Urinary bladder (tissue), 4 donors: ENCODE measurements around the gene IFNGR2. TPM values are rescaled to one million over a fixed set of nuclear protein-coding genes. Genes with fewer than 3 reads are reported as not detected.
A peak's percentile ranks its signal among the peaks of the same experiment; 100 is the strongest.
"Not testable (repeated sequence)": the region's sequence is repeated elsewhere in the genome, so short reads cannot be mapped to it uniquely, and the experiment has no call there.

Experiments used
- DNase-seq: peaks from one replicate; pipeline ENCODE4 v3.0.0-alpha.2; 2015; ENCODE audit errors: extremely low spot score
- H3K27ac ChIP-seq: one replicate; pipeline ENCODE4 v1.5.1; 2013; ENCODE audit warnings: low read depth, mild to moderate bottlenecking, moderate library complexity
- H3K36me3 ChIP-seq: one replicate; pipeline ENCODE4 v1.6.1; 2013; ENCODE audit warnings: mild to moderate bottlenecking, moderate library complexity; ENCODE audit not compliant: insufficient read depth
- H3K4me1 ChIP-seq: one replicate; pipeline ENCODE4 v1.6.1; 2013; ENCODE audit warnings: mild to moderate bottlenecking, moderate library complexity; ENCODE audit not compliant: insufficient read depth
- H3K4me3 ChIP-seq: one replicate; pipeline ENCODE4 v1.5.1; 2013; ENCODE audit warnings: low read depth, low read length
- WGBS: extraction: QIAGEN DNeasy Blood & Tissue Kit; methylation state at CpG from one replicate; pipeline ENCODE4 v1.1.7; 2013; 5-methylcytosine and 5-hydroxymethylcytosine counted together
- polyA plus RNA-seq: library from polyadenylated mRNA; stranded (reverse); fragments of 200-250 nt; gene quantifications from one replicate; pipeline ENCODE4 v1.2.3, GENCODE V29; 2013
- total RNA-seq: library from RNA; depleted of rRNA; stranded (reverse); fragments of >200 nt; gene quantifications from one replicate; pipeline ENCODE4 v1.2.3, GENCODE V29; 2014
- donor health status: healthy with polysubstance abuse.
- donor health status: healthy.

The IFNGR2 gene
- total and polyA plus RNA-seq, 2 donors = 64.8 to 71.9 TPM

GRCh38 chr21:33398361-33398760 lies 4.9 kb upstream of the IFNGR2 start:
- 90% methylated on average over 5 of the region's 5 CpGs for WGBS
- Histone ChIP-seq H3K27ac (no peak overlapping the region), H3K36me3 (no peaks in the 10 kb centered on the region), H3K4me3 (no peak overlapping the region), H3K4me1 (no peaks in the 10 kb centered on the region)
- no peak for DNase-seq

DNA sequence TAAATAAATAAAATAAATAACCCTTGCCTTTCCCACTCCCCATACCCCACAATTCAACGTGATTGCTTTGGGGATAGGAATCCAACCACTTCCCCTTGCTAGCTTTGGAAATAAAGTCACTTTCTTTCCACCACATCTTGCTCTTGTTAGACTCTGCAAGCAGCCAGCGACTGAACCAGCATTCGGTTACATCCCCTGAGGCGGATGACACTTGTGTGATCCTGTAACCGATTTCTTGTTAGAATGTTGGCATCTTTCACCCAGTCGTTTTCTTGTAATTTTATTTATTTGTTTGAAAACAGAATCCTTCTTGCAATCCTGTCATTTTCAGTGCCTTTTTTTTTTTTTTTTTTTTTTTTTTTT lies 1.6 kb upstream of the IFNGR2 start:
- H3K27ac ChIP-seq = no peak overlapping the region
- DNase-seq = no peak
- H3K4me1 ChIP-seq = no peaks in the 10 kb centered on the region
- H3K4me3 ChIP-seq = no peak overlapping the region
- 87% methylated on average over 6 of the region's 6 CpGs for WGBS
- no peaks in the 10 kb centered on the region for H3K36me3 ChIP-seq

- Histone ChIP-seq H3K36me3 (no peaks in the 10 kb centered on the region), H3K4me3 (peak overlapping the region; percentile 80), H3K27ac (no peak overlapping the region), H3K4me1 (no peaks in the 10 kb centered on the region)
- 45% methylated on average over 45 of the region's 45 CpGs for WGBS
- DNase-seq = no peak
Measured at GRCh38 chr21:33402001-33402979, 923 bp upstream of the IFNGR2 start.

- no peak for DNase-seq
- Histone ChIP-seq H3K4me1 (no peaks in the 10 kb centered on the region), H3K4me3 (peak overlapping the region; percentile 80), H3K27ac (peak overlapping the region; percentile 93), H3K36me3 (no peaks in the 10 kb centered on the region)
- WGBS = 5% methylated on average over 47 of the region's 47 CpGs
Measured at GRCh38 chr21:33403786-33404585, 773 bp downstream of the IFNGR2 start.

GRCh38 chr21:33406493-33406892 lies 3.3 kb downstream of the IFNGR2 start:
- H3K4me3 ChIP-seq = no peak overlapping the region
- H3K27ac ChIP-seq = no peak overlapping the region
- no peaks in the 10 kb centered on the region for H3K36me3 ChIP-seq
- 66% methylated on average over 5 of the region's 5 CpGs for WGBS
- H3K4me1 ChIP-seq = no peaks in the 10 kb centered on the region
- DNase-seq = no peak

GRCh38 chr21:33411949-33412430 lies 8.8 kb downstream of the IFNGR2 start:
- no peak for DNase-seq
- Histone ChIP-seq H3K27ac (no peak overlapping the region), H3K4me3 (no peak overlapping the region), H3K4me1 (no peaks in the 10 kb centered on the region), H3K36me3 (no peaks in the 10 kb centered on the region)
- 56% methylated on average over 8 of the region's 8 CpGs for WGBS

GRCh38 chr21:33412439-33412831 lies 9.2 kb downstream of the IFNGR2 start:
- 70% methylated on average over 12 of the region's 12 CpGs for WGBS
- H3K27ac ChIP-seq, H3K36me3 ChIP-seq, DNase-seq, H3K4me1 ChIP-seq, H3K4me3 ChIP-seq: not testable (repeated sequence)

DNA sequence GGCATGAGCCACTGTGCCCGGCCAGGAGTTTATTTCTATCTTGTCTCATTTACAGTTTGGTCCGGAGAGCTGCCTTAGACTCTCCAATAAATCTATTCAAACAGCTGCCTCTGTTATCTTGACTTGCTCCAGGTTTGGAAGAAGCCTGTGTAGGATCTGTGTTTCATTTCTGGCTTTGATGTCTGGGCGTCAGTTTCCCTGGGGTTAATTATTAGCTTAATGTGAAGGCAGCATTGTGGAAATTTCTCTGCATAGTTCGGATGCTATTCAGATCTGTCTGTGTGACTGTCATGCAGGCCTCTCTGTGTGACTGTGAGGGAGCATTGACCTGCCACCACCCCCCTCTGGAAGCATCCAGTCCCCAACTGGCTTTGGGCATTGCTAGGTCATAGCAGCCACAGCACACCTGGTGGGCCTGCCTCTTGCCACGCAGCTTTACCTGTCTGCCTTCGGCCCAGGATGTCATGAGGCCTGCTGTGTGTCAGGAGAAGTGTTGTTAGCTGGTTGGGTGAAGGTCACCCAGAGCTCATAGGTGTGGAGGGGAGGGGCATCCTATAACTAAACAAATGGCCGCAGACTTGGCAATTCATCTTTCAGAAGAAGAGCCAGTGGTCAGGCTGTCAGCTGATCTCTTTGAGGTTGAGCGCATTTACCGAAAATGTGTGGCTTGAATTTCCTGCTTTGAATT lies 9.8 kb downstream of the IFNGR2 start:
- Histone ChIP-seq H3K27ac (no peak overlapping the region), H3K36me3 (no peaks in the 10 kb centered on the region), H3K4me1 (no peaks in the 10 kb centered on the region), H3K4me3 (no peak overlapping the region)
- 56% methylated on average over 9 of the region's 9 CpGs for WGBS
- DNase-seq = no peak

GRCh38 chr21:33414068-33414467 lies 10.9 kb downstream of the IFNGR2 start:
- WGBS = 88% methylated on average over 14 of the region's 14 CpGs
- no peak for DNase-seq
- Histone ChIP-seq H3K36me3 (no peaks in the 10 kb centered on the region), H3K4me1 (no peaks in the 10 kb centered on the region), H3K4me3 (no peak overlapping the region), H3K27ac (no peak overlapping the region)

DNA sequence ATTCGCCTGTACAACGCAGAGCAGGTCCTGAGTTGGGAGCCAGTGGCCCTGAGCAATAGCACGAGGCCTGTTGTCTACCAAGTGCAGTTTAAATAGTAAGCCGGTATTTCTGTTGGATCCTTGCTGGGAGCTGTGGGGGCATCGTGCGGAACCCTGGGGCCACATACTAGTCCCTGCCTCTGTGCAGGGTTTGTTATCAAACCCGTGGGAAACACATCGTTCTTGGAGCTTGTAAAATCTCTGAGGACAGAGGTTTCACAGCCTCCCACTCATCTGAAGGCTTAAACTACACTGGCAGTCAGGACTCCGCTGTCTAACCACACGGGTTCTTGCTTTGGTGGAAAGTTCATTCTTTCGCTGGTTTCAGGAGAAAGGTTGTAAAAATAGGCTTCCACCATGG lies 11.7 kb downstream of the IFNGR2 start:
- no peak overlapping the region for H3K27ac ChIP-seq
- H3K4me1 ChIP-seq = no peaks in the 10 kb centered on the region
- no peaks in the 10 kb centered on the region for H3K36me3 ChIP-seq
- 81% methylated on average over 11 of the region's 11 CpGs for WGBS
- no peak for DNase-seq
- no peak overlapping the region for H3K4me3 ChIP-seq

DNA sequence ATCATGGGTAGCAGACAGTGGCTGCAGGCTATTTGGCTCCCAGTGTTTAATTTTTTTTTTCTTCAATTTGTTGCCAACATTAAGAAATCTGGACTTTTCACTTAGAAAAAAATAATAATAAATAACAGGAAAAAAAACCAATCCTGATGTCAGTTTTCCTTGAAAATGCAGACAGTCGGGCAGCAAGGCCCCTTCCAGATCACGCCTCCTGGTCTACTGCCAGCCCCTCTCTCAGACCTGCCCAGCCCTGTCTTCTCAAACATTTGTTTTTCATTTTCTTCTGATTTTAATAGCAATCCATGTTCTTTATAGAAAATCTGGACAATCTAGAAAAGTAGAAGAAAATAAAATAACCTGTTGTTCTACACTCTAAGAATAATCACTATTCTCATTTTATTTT lies 15.5 kb downstream of the IFNGR2 start:
- no peaks in the 10 kb centered on the region for H3K4me1 ChIP-seq
- DNase-seq = no peak
- H3K36me3 ChIP-seq = peaks cover 2% of the 10 kb centered on the region
- no peak overlapping the region for H3K27ac ChIP-seq
- 53% methylated on average over 2 of the region's 2 CpGs for WGBS
- H3K4me3 ChIP-seq = no peak overlapping the region

GRCh38 chr21:33419538-33420123 lies 16.4 kb downstream of the IFNGR2 start:
- 84% methylated on average over 12 of the region's 12 CpGs for WGBS
- H3K27ac ChIP-seq = peak overlapping the region; percentile 27
- H3K36me3 ChIP-seq = peaks cover 3% of the 10 kb centered on the region
- no peak for DNase-seq
- H3K4me3 ChIP-seq = no peak overlapping the region
- H3K4me1 ChIP-seq = no peaks in the 10 kb centered on the region

DNA sequence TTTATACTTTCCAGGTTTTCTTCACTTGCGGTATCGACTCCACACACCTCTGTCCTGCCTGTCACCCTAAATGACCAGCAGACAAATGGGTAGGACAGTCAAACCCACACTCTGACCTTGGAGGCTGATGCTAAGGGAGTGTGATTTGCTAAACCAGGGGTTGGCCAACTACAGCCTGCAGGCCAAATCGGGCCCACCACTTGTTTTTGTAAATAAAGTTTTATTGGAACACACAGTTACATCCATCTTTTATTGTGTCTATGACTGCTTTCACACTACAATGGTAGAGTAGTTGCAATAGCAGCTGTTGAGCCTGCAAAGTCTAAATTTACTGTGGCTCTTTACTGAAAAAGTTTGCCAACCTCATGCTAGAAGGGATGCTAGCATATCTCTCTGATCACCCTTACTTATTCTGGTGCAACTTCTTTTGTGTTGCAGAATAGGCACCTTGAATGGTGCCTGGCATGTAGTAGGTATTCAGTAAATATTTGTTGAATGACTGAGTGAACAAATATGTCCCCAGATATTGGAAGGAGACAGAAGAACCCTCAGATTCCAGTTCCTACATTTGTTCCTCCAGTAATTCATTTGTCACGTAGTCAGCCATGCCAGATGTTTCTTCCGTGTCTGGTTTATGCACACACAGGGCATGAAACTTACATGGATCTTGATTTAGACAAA lies 18.6 kb downstream of the IFNGR2 start:
- Histone ChIP-seq H3K4me3 (no peak overlapping the region), H3K4me1 (no peaks in the 10 kb centered on the region), H3K27ac (no peak overlapping the region), H3K36me3 (peaks cover 3% of the 10 kb centered on the region)
- DNase-seq = no peak
- 97% methylated on average over 5 of the region's 5 CpGs for WGBS
